Ishikawa (cell line): ENCODE measurements around the gene MAP1LC3A.

Experiments
- CEBPB ChIP-seq: IDR thresholded peaks from 2 replicates; pipeline ENCODE4 v1.6.1; 2012
- CREB1 ChIP-seq: IDR thresholded peaks from 2 replicates; pipeline ENCODE4 v1.6.1; 2012; ENCODE audit warnings: low read depth
- EGR1 ChIP-seq: IDR thresholded peaks from 2 replicates; pipeline ENCODE4 v1.6.1; 2012
- EP300 ChIP-seq: IDR thresholded peaks from 2 replicates; pipeline ENCODE4 v1.6.1; 2012; ENCODE audit warnings: borderline replicate concordance
- FOXM1 ChIP-seq: IDR thresholded peaks from 2 replicates; pipeline ENCODE4 v1.6.1; 2012; ENCODE audit warnings: low read depth, borderline replicate concordance
- MAX ChIP-seq: IDR thresholded peaks from 2 replicates; pipeline ENCODE4 v1.6.1; 2012
- NFIC ChIP-seq: IDR thresholded peaks from 2 replicates; pipeline ENCODE4 v1.6.1; 2012
- RAD21 ChIP-seq: IDR thresholded peaks from 2 replicates; pipeline ENCODE4 v1.6.1; 2012; ENCODE audit warnings: low read depth
- TAF1 ChIP-seq: IDR thresholded peaks from 2 replicates; pipeline ENCODE4 v1.6.1; 2012; ENCODE audit warnings: low read depth, mild to moderate bottlenecking
- TCF12 ChIP-seq: IDR thresholded peaks from 2 replicates; pipeline ENCODE4 v1.6.1; 2012; ENCODE audit warnings: low read depth
- TEAD4 ChIP-seq: IDR thresholded peaks from 2 replicates; pipeline ENCODE4 v1.6.1; 2012
- YY1 ChIP-seq: IDR thresholded peaks from 2 replicates; pipeline ENCODE4 v1.6.1; 2012; ENCODE audit warnings: low read depth
- ZBTB7A ChIP-seq: IDR thresholded peaks from 2 replicates; pipeline ENCODE4 v1.6.1; 2012; ENCODE audit warnings: low read depth
- TF ChIP-seq, protein P1 (sequence below): IDR thresholded peaks from 2 replicates; pipeline ENCODE4 v1.6.1; 2012; ENCODE audit warnings: low read depth, mild to moderate bottlenecking
- TF ChIP-seq, protein P2 (sequence below): IDR thresholded peaks from 2 replicates; pipeline ENCODE4 v1.6.1; 2012

Gene MAP1LC3A

DNA sequence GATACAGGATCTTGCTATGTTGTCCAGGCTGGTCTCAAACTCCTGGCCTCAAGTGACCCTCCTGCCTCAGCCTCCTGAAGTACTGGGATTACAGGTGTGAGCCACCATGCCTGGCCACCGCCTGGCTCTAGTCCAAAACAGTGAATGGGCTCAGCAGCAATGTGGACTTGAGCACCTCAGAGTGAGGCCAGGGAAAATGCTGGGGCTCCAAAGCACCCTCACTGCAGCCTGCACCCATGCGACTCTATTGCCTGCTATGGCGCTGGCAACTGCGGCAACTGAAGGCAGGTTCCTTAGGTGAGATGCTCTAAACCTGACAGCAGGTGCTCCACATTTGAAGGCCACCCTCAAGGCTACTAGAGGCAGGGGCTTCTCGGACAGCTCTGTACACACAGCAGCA, 26.5 kb downstream of the MAP1LC3A start:
- TF ChIP-seq EGR1, result no peak
- no peak for TF ChIP-seq YY1
- no peak for TF ChIP-seq FOXM1
- TF ChIP-seq NFIC, result no peak
- TF ChIP-seq, protein P1, sequence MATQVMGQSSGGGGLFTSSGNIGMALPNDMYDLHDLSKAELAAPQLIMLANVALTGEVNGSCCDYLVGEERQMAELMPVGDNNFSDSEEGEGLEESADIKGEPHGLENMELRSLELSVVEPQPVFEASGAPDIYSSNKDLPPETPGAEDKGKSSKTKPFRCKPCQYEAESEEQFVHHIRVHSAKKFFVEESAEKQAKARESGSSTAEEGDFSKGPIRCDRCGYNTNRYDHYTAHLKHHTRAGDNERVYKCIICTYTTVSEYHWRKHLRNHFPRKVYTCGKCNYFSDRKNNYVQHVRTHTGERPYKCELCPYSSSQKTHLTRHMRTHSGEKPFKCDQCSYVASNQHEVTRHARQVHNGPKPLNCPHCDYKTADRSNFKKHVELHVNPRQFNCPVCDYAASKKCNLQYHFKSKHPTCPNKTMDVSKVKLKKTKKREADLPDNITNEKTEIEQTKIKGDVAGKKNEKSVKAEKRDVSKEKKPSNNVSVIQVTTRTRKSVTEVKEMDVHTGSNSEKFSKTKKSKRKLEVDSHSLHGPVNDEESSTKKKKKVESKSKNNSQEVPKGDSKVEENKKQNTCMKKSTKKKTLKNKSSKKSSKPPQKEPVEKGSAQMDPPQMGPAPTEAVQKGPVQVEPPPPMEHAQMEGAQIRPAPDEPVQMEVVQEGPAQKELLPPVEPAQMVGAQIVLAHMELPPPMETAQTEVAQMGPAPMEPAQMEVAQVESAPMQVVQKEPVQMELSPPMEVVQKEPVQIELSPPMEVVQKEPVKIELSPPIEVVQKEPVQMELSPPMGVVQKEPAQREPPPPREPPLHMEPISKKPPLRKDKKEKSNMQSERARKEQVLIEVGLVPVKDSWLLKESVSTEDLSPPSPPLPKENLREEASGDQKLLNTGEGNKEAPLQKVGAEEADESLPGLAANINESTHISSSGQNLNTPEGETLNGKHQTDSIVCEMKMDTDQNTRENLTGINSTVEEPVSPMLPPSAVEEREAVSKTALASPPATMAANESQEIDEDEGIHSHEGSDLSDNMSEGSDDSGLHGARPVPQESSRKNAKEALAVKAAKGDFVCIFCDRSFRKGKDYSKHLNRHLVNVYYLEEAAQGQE, result no peak
- TF ChIP-seq RAD21, result no peak
- no peak for TF ChIP-seq ZBTB7A
- TF ChIP-seq TCF12, result no peak
- TF ChIP-seq MAX, result no peak
- TF ChIP-seq TAF1, result no peak
- TF ChIP-seq TEAD4, result no peak

DNA sequence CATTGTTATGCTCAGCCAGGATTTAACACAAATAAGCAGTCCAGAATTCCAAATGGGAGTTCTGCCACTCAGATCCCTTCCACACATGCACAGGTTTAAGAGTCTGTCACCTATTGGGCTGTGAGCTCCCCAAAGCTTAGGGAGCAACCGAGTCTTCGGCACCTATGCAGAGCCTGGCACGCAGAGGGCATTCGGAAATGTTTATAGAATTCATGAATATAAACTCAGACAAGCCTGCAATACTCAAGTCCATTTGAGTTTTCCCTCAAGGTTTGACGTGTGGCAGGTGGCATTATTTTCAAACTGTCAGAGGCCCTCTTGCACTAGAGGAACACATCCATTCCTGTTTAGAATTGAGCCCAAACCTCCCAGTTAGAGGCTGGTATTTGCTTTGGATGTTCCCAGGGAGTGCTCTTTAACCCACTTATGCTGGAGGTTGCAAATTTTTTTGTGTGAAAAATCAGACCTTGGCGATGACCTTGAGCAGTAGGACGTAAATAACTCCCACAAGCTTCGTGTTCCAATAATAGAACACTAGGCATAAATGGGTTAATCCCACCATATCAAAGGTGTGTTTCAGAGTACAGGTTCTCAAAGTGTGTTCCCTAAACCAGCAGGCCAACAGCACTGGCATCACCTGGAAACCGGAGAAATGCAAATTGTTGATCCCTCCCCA, 28.1 kb downstream of the MAP1LC3A start:
- TF ChIP-seq TCF12 (no peak), RAD21 (no peak), NFIC (no peak)

DNA sequence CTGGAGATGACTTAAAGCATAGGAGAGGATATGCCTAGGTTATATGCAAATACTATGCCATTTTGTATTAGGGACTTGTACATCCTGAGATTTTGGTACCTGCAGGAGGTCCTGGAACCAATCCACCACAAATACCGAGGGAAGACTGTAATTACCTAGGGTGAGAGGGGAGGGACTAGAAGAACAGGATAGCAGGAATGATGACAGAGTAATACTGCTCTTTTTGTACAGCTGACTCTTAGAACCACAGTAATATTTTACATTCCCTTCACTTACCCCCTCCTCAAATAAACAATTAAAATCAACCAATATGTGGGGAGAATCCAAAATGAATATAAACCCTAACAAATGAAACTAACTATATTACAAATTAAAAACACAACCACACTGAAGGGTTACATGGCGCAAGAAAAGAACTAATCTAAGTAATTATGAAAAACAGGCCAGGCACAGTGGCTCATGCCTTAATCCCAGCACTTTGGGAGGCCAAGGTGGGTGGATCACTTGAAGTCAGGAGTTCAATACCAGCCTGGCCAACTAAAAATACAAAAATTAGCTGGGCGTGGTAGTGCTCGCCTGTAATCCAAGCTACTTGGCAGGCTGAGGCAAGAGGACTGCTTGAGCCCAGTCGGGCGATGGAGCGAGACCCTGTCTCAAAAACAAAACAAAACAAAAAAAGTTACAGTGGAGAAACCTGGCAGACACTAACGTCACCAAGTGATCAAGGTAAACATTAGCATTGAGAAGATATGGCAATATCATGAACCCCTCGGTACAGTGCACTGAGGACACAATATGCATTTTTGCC, 37.1 kb downstream of the MAP1LC3A start:
- TF ChIP-seq EGR1 (no peak), NFIC (peak; percentile 9; the same call in 1 of the 2 replicates), CREB1 (no peak), MAX (no peak), TAF1 (no peak)

DNA sequence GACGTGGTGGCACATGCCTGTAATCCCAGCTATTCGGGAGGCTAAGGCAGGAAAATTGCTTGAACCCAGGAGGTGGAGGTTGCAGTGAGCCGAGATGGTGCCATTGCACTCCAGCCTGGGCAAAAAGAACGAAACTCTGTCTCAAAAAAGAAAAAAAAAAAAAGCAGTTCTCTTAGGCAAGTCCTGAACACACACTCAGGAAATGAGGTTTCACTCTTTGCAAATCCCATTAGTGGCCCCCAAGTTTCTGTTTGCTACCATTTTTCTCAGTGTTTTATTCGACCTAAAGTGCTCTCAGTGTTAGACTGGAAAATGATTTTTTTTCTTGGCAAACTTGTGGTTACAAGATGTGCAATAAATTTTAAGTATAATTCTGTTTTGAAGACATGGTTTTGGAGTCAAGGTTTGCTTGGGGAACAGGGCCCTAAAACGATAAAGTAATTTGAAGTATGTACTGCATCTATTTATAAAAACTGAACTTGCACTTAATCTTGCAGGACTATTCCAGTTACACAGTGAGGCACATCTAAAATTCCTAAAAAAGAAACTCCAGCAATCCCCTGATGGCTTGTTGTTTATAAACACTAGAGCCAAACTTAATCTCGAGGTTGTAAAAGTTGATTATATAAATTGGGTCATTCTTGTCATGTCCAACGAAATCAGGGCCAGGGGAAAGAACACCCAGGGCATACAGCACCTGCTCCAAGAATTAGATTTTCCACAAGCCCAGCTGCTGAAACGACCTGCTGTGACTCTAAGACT, 42.6 kb downstream of the MAP1LC3A start:
- TF ChIP-seq FOXM1 (no peak), ZBTB7A (no peak), RAD21 (no peak), CREB1 (no peak), MAX (no peak), YY1 (no peak), TAF1 (no peak)
- TF ChIP-seq, protein P1, result no peak

DNA sequence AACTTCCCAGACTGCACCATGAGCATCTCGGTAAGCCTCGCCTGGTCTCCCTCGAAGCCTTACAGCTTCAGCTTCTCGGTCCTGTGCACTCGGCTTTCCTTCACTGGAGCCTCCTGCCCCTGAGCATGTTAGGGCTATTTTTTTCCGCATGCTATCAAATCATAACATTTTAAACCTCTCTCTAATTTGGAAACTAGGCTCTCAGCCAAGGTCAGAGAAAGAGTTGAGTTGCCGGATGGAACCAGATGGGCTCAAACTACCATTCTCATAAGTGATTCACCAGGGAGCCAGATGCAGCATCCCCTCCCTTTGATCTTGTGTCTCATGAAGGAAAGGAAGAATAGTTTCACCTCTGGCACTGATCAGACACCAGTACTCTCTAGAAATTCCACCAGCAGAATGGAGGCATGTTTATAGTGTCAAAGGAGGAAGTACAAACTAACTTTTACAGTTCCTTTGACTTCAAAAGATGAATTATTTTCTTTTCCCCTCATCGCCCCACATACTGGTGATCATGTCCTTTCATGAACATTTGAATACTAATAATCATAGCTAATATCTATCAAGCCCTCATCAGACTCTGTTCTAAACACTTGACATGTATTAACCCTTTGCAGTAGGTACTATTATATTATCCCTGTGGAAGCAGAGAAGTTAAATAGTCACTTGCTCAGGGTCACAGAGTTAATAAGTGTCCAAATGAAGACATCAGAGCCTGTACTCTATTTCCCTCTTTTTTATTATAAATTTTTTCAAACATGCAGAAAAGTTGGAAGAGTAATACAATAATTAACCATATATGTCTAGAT, 46.7 kb downstream of the MAP1LC3A start:
- TF ChIP-seq RAD21, result no peak
- no peak for TF ChIP-seq CREB1
- no peak for TF ChIP-seq EGR1
- no peak for TF ChIP-seq TEAD4
- TF ChIP-seq TCF12, result no peak
- no peak for TF ChIP-seq CEBPB
- no peak for TF ChIP-seq EP300
- no peak for TF ChIP-seq FOXM1
- TF ChIP-seq MAX, result no peak
- no peak for TF ChIP-seq NFIC
- TF ChIP-seq YY1, result no peak
- no peak for TF ChIP-seq ZBTB7A
- TF ChIP-seq, protein P1, result no peak
- no peak for TF ChIP-seq TAF1
- TF ChIP-seq, protein P2, sequence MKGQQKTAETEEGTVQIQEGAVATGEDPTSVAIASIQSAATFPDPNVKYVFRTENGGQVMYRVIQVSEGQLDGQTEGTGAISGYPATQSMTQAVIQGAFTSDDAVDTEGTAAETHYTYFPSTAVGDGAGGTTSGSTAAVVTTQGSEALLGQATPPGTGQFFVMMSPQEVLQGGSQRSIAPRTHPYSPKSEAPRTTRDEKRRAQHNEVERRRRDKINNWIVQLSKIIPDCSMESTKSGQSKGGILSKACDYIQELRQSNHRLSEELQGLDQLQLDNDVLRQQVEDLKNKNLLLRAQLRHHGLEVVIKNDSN, result no peak
